ENCODE results near the gene SPATA2L.
"Not testable (repeated sequence)": the region's sequence is repeated elsewhere in the genome, so short reads cannot be mapped to it uniquely, and the experiment has no call there.

The SPATA2L gene

GRCh38 chr16:89706518-89707260, 5.2 kb upstream of the SPATA2L start:
- no peak for DNase-seq

- DNase-seq = no peak
Measured at GRCh38 chr16:89705006-89705405, 3.5 kb upstream of the SPATA2L start.

GRCh38 chr16:89704281-89704680, 2.8 kb upstream of the SPATA2L start:
- no peak for DNase-seq

GRCh38 chr16:89700649-89701424, 668 bp downstream of the SPATA2L start:
- DNase-seq = peak; percentile 72

GRCh38 chr16:89700100-89700648, 1.3 kb downstream of the SPATA2L start:
- DNase-seq = peak; percentile 99

- DNase-seq = not testable (repeated sequence)
Measured at GRCh38 chr16:89699629-89700099, 1.8 kb downstream of the SPATA2L start.

GRCh38 chr16:89698717-89699116, 2.8 kb downstream of the SPATA2L start:
- DNase-seq = not testable (repeated sequence)

- DNase-seq = no peak
Measured at GRCh38 chr16:89697616-89698331, 3.7 kb downstream of the SPATA2L start.

- no peak for DNase-seq
Measured at GRCh38 chr16:89697161-89697615, 4.3 kb downstream of the SPATA2L start.

GRCh38 chr16:89696670-89697128, 4.8 kb downstream of the SPATA2L start:
- DNase-seq = no peak

GRCh38 chr16:89695875-89696669, 5.4 kb downstream of the SPATA2L start:
- DNase-seq = no peak

GRCh38 chr16:89695086-89695874, 6.2 kb downstream of the SPATA2L start:
- no peak for DNase-seq

- DNase-seq = not testable (repeated sequence)
Measured at GRCh38 chr16:89694784-89695085, 6.8 kb downstream of the SPATA2L start.

GRCh38 chr16:89693931-89694783, 7.3 kb downstream of the SPATA2L start:
- no peak for DNase-seq

- no peak for DNase-seq
Measured at GRCh38 chr16:89693289-89693731, 8.2 kb downstream of the SPATA2L start.

- no peak for DNase-seq
Measured at GRCh38 chr16:89691986-89692569, 9.4 kb downstream of the SPATA2L start.

GRCh38 chr16:89691231-89691985, 10.1 kb downstream of the SPATA2L start:
- no peak for DNase-seq

GRCh38 chr16:89690392-89690901, 11.1 kb downstream of the SPATA2L start:
- DNase-seq = no peak

GRCh38 chr16:89689621-89690020, 11.9 kb downstream of the SPATA2L start:
- not testable (repeated sequence) for DNase-seq
